H1 (cell line): ENCODE data around the gene POU3F1. TPM values are rescaled to one million over a fixed set of nuclear protein-coding genes. Genes with fewer than 3 reads are reported as not detected.

Experiments used
- CTCF ChIA-PET: fragments of 300-600 bp; sonication (Branson Sonifier 250); formaldehyde crosslinking; loops from one replicate; lab custom pipeline; 2021; ENCODE audit not compliant: partially characterized antibody; lab: Charles Lee
- POLR2A ChIA-PET: fragments of 300-600 bp; sonication (Branson Sonifier 250); formaldehyde crosslinking; loops from one replicate; lab custom pipeline; 2021; ENCODE audit warnings: inconsistent platforms; ENCODE audit not compliant: partially characterized antibody; lab: Charles Lee
- DNase-seq, 2 experiments: peaks; one replicate each; pipeline versions ENCODE4 v3.0.0 to v3.0.0-alpha.2; 2010 to 2022; ENCODE audit warnings: low spot score in 2 of 2, low read depth in 1 of 2, mixed read lengths in 1 of 2
- FAIRE-seq: peaks from 2 replicates; lab custom pipeline; 2011; peaks lifted over from hg19 to GRCh38; lab: Jason Lieb, UNC
- H2AFZ ChIP-seq: 2 replicates; pipeline ENCODE4 v1.8.1; 2012; ENCODE audit warnings: low read length, inconsistent platforms
- H2AK5ac ChIP-seq: 2 replicates; pipeline ENCODE4 v1.6.1; 2013; ENCODE audit warnings: low read depth, low read length
- H2BK120ac ChIP-seq: replicated peaks from 2 replicates; pipeline ENCODE3; 2013; ENCODE audit warnings: low read depth, low read length, inconsistent platforms
- H2BK12ac ChIP-seq: 2 replicates; pipeline ENCODE4 v1.6.1; 2013; ENCODE audit warnings: low read depth, low read length
- H2BK15ac ChIP-seq: 2 replicates; pipeline ENCODE4 v1.6.1; 2013; ENCODE audit warnings: low read length
- H2BK20ac ChIP-seq: 2 replicates; pipeline ENCODE4 v1.6.1; 2013; ENCODE audit warnings: low read length
- H2BK5ac ChIP-seq: 2 replicates; pipeline ENCODE4 v1.6.1; 2013; ENCODE audit warnings: low read depth, low read length
- H3K14ac ChIP-seq: 2 replicates; pipeline ENCODE4 v1.6.1; 2013; ENCODE audit warnings: inconsistent platforms; ENCODE audit not compliant: insufficient read length
- H3K18ac ChIP-seq: 2 replicates; pipeline ENCODE4 v1.6.1; 2013; ENCODE audit warnings: low read length; ENCODE audit errors: extremely low read depth
- H3K23ac ChIP-seq: 2 replicates; pipeline ENCODE4 v1.6.1; 2013; ENCODE audit warnings: inconsistent platforms; ENCODE audit not compliant: insufficient read length
- H3K23me2 ChIP-seq: 2 replicates; pipeline ENCODE4 v1.6.1; 2013; ENCODE audit warnings: low read depth, low read length
- H3K27ac ChIP-seq: 2 replicates; pipeline ENCODE4 v1.6.1; 2011; ENCODE audit warnings: low read depth, low read length, inconsistent platforms
- H3K27me3 ChIP-seq, 4 experiments: replicated peaks in 1 of 4; 1 replicate in 1 of 4; 2 replicates in 3 of 4; pipeline versions ENCODE4 v1.6.1 to v1.8.1; 2011 to 2013; ENCODE audit warnings: low read length in 3 of 4, mild to moderate bottlenecking in 3 of 4, inconsistent platforms in 2 of 4, mixed read lengths in 2 of 4, moderate library complexity in 1 of 4; ENCODE audit not compliant: control insufficient read depth in 3 of 4, insufficient read depth in 3 of 4; ENCODE audit errors: extremely low read depth in 1 of 4
- H3K36me3 ChIP-seq, 4 experiments: 2 replicates each; pipeline versions ENCODE4 v1.6.1 to v1.8.1; 2011 to 2013; ENCODE audit warnings: mild to moderate bottlenecking in 4 of 4, low read length in 3 of 4, moderate library complexity in 2 of 4, control low read depth in 1 of 4, inconsistent platforms in 1 of 4; ENCODE audit not compliant: insufficient read depth in 4 of 4, control insufficient read depth in 2 of 4
- H3K4ac ChIP-seq: replicated peaks from 2 replicates; pipeline ENCODE3; 2013; ENCODE audit warnings: low read length, low read depth, mixed read lengths, inconsistent platforms; ENCODE audit not compliant: insufficient read length
- H3K4me1 ChIP-seq, 4 experiments: replicated peaks in 1 of 4; 1 replicate in 1 of 4; 2 replicates in 3 of 4; pipeline versions ENCODE4 v1.6.1 to v1.8.1; 2011 to 2013; ENCODE audit warnings: low read length in 3 of 4, inconsistent platforms in 2 of 4, mixed read lengths in 1 of 4; ENCODE audit not compliant: insufficient read depth in 4 of 4, control insufficient read depth in 3 of 4
- H3K4me2 ChIP-seq, 2 experiments: 2 replicates each; pipeline versions ENCODE4 v1.6.1 to v1.8.1; 2011 to 2013; ENCODE audit warnings: low read depth in 2 of 2, low read length in 2 of 2, control low read depth in 1 of 2, inconsistent platforms in 1 of 2, mild to moderate bottlenecking in 1 of 2; ENCODE audit not compliant: insufficient read depth in 1 of 2
- H3K4me3 ChIP-seq, 4 experiments: fragments of 200-600, 300-600 bp in 1 of 4; sonication (generic), shearing (Covaris generic), sonication (Bioruptor Twin) in 1 of 4; 2 replicates each; pipeline versions ENCODE4 v1.5.1 to v1.8.1; 2011 to 2016; ENCODE audit warnings: low read length in 4 of 4, low read depth in 3 of 4, control low read depth in 2 of 4, inconsistent platforms in 2 of 4, mild to moderate bottlenecking in 2 of 4, mixed read lengths in 1 of 4, moderate library complexity in 1 of 4; ENCODE audit not compliant: insufficient read depth in 2 of 4; ENCODE audit errors: extremely low read depth in 1 of 4
- H3K56ac ChIP-seq: replicated peaks from 2 replicates; pipeline ENCODE3; 2013; ENCODE audit warnings: low read depth, mild to moderate bottlenecking, mixed read lengths, low read length, inconsistent platforms; ENCODE audit not compliant: insufficient read length
- H3K79me1 ChIP-seq: 2 replicates; pipeline ENCODE4 v1.6.1; 2013; ENCODE audit warnings: low read depth, low read length, control low read depth
- H3K79me2 ChIP-seq, 2 experiments: 2 replicates each; pipeline versions ENCODE4 v1.6.1 to v1.8.1; 2012 to 2013; ENCODE audit warnings: low read length in 2 of 2, mild to moderate bottlenecking in 2 of 2, inconsistent platforms in 1 of 2; ENCODE audit not compliant: insufficient read depth in 2 of 2, control insufficient read depth in 1 of 2
- H3K9ac ChIP-seq, 4 experiments: replicated peaks in 1 of 4; 1 replicate in 1 of 4; 2 replicates in 3 of 4; pipeline versions ENCODE4 v1.6.1 to v1.8.1; 2011 to 2013; ENCODE audit warnings: low read depth in 3 of 4, low read length in 3 of 4, control low read depth in 2 of 4, mild to moderate bottlenecking in 2 of 4, moderate library complexity in 2 of 4, inconsistent platforms in 1 of 4; ENCODE audit errors: extremely low read depth in 1 of 4
- H3K9me3 ChIP-seq, 2 experiments: 2 replicates each; pipeline versions ENCODE4 v1.6.1 to v1.8.1; 2012 to 2013; ENCODE audit warnings: mild to moderate bottlenecking in 2 of 2, moderate library complexity in 2 of 2, control low read depth in 1 of 2, inconsistent platforms in 1 of 2, low read depth in 1 of 2, low read length in 1 of 2, mixed read lengths in 1 of 2; ENCODE audit not compliant: insufficient read depth in 2 of 2
- H4K20me1 ChIP-seq, 2 experiments: replicated peaks in 1 of 2; 2 replicates each; pipeline versions ENCODE3 to v1.8.1; 2011 to 2013; ENCODE audit warnings: inconsistent platforms in 2 of 2, low read length in 2 of 2, mild to moderate bottlenecking in 1 of 2; ENCODE audit not compliant: insufficient read depth in 2 of 2, control insufficient read depth in 1 of 2
- H4K5ac ChIP-seq: 2 replicates; pipeline ENCODE4 v1.6.1; 2013; ENCODE audit warnings: low read length, low read depth, mixed read lengths, inconsistent platforms; ENCODE audit not compliant: insufficient read length
- H4K8ac ChIP-seq: 2 replicates; pipeline ENCODE4 v1.8.0; 2013; ENCODE audit warnings: mild to moderate bottlenecking, moderate library complexity, low read length, inconsistent platforms; ENCODE audit not compliant: insufficient read depth; ENCODE audit errors: extremely low read depth
- H4K91ac ChIP-seq: replicated peaks from 2 replicates; pipeline ENCODE3; 2013; ENCODE audit warnings: low read length, mixed read lengths, inconsistent platforms; ENCODE audit not compliant: insufficient read length
- BRCA1 ChIP-seq: IDR thresholded peaks from 2 replicates; pipeline ENCODE4 v1.6.1; 2012; ENCODE audit warnings: low read depth, low read length, improper control_type of control experiment
- GABPA ChIP-seq: IDR thresholded peaks from 2 replicates; pipeline ENCODE4 v1.6.1; 2011; ENCODE audit warnings: mild to moderate bottlenecking, low read length, moderate library complexity, borderline replicate concordance; ENCODE audit not compliant: insufficient read depth
- POLR2AphosphoS5 ChIP-seq: IDR thresholded peaks from 2 replicates; pipeline ENCODE4 v1.6.1; 2011; ENCODE audit warnings: low read depth, low read length
- RBBP5 ChIP-seq: IDR thresholded peaks from 2 replicates; pipeline ENCODE4 v1.7.1; 2012; ENCODE audit warnings: low read depth, mild to moderate bottlenecking, inconsistent platforms, low read length, moderate library complexity, borderline replicate concordance
- YY1 ChIP-seq: IDR thresholded peaks from 2 replicates; pipeline ENCODE4 v1.6.1; 2011; ENCODE audit warnings: low read depth, mild to moderate bottlenecking, low read length
- WGBS, 2 experiments: shearing (Covaris generic) in 1 of 2; methylation state at CpG; one replicate each; pipeline versions ENCODE4 v1.1.6 to v1.1.7; 2013 to 2015; ENCODE audit warnings: low lambda C conversion rate in 2 of 2, mixed read lengths in 2 of 2, inconsistent platforms in 1 of 2, low coverage in 1 of 2, missing lambda C conversion rate in 1 of 2; ENCODE audit not compliant: insufficient replicate concordance in 2 of 2, insufficient coverage in 1 of 2, insufficient read length in 1 of 2; ENCODE audit errors: extremely low coverage in 1 of 2, missing lambda C conversion rate in 1 of 2; 5-methylcytosine and 5-hydroxymethylcytosine counted together
- polyA plus RNA-seq, 7 experiments: library from polyadenylated mRNA; depleted of rRNA in 3 of 7; stranded (reverse) in 5 of 7; unstranded in 2 of 7; fragments of >200 nt in 5 of 7; fragments of 200-250 nt in 2 of 7; gene quantifications; 1 replicate in 5 of 7; 2 replicates in 1 of 7; 4 replicates in 1 of 7; pipeline versions ENCODE4 v1.2.1 to v1.2.3, GENCODE V29; 2011 to 2013; ENCODE audit warnings: missing spikeins in 2 of 7, mixed read lengths in 2 of 7
- total RNA-seq: library from RNA; stranded (reverse); fragmentation: NEBNext Ultra II Directional; extraction: Animal tissue kit (Norgen Biotek cat#: 25700); gene quantifications from 2 replicates; pipeline ENCODE4 v1.2.1, GENCODE V29; 2021
- TF ChIP-seq, protein P1 (sequence below), 3 experiments: IDR thresholded peaks; 1 replicate in 2 of 3; 2 replicates in 1 of 3; pipeline versions ENCODE4 v1.5.1 to v1.6.1; 2011; ENCODE audit warnings: low read length in 3 of 3, mild to moderate bottlenecking in 3 of 3, inconsistent platforms in 2 of 3, low read depth in 1 of 3, moderate library complexity in 1 of 3; ENCODE audit not compliant: insufficient read depth in 1 of 3; ENCODE audit errors: control extremely low read depth in 1 of 3

POU3F1 gene
- total and polyA plus RNA-seq, 2 of the 8 experiments (the other 6 are each of a cell fraction or from before 2014, with no cell fraction given): 4.2 to 10.8 TPM

DNA sequence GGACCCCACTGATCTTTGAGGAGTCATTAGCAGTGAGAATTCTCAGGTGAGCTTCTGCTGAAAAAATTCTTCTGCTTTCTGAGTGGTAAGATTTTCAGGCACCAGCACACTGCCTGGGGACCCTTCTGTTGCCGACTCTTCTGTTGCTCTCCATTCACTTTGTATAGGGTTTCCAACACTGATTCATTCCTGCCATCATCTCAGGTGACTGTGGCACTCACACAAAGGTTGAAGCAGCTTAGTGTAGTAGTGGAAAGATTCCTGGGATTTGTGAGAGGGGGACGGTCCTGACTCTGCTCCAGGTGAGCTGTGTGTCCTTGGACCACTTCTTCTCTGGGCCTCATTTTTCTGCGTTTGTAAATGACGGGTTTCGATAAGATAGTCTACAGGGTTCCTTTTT is 24.6 kb downstream of the POU3F1 start:
- H3K9me3 ChIP-seq: no peaks in the 10 kb centered on the region
- no peak overlapping the region for H2BK20ac ChIP-seq
- no peak overlapping the region for H3K56ac ChIP-seq
- WGBS, 2 experiments: 98% methylated on average over 5 of the region's 5 CpGs; no CpG with 5 or more reads in 1 of the 2 experiments
- H3K27me3 ChIP-seq: no peaks in the 10 kb centered on the region
- H2AFZ ChIP-seq: no peak overlapping the region
- H3K4me2 ChIP-seq: no peak overlapping the region
- H3K4ac ChIP-seq: no peak overlapping the region
- no peaks in the 10 kb centered on the region; the same call in 1 of the 2 replicates for H3K79me1 ChIP-seq
- no peak overlapping the region for H3K14ac ChIP-seq
- H2BK15ac ChIP-seq: no peak overlapping the region
- CTCF ChIA-PET: interaction anchor here (0.6 to 15.9 kb wide), 5 partner anchors 10 to 203 kb away, joined by 3 to 211 read pairs (median 4); partner anchors contain the start of genes SF3A3 and UTP11
- no peak overlapping the region for H3K18ac ChIP-seq
- H2BK5ac ChIP-seq: no peak overlapping the region
- peaks cover 0 to 11% of the 10 kb centered on the region in 2 experiments; a peak in 2 of 4 replicates for H3K79me2 ChIP-seq
- H3K27ac ChIP-seq: no peak overlapping the region
- no peak for DNase-seq
- H3K23ac ChIP-seq: no peak overlapping the region
- peaks cover 39 to 77% (median 66%) of the 10 kb centered on the region in 4 experiments for H3K36me3 ChIP-seq
- H3K4me1 ChIP-seq: peaks cover 0 to under 1% (median 0%) of the 10 kb centered on the region in 4 experiments; a peak in 1 of 7 replicates
- TF ChIP-seq POLR2AphosphoS5 (no peak), GABPA (no peak), RBBP5 (no peak), BRCA1 (no peak), YY1 (no peak)
- TF ChIP-seq, protein P1, sequence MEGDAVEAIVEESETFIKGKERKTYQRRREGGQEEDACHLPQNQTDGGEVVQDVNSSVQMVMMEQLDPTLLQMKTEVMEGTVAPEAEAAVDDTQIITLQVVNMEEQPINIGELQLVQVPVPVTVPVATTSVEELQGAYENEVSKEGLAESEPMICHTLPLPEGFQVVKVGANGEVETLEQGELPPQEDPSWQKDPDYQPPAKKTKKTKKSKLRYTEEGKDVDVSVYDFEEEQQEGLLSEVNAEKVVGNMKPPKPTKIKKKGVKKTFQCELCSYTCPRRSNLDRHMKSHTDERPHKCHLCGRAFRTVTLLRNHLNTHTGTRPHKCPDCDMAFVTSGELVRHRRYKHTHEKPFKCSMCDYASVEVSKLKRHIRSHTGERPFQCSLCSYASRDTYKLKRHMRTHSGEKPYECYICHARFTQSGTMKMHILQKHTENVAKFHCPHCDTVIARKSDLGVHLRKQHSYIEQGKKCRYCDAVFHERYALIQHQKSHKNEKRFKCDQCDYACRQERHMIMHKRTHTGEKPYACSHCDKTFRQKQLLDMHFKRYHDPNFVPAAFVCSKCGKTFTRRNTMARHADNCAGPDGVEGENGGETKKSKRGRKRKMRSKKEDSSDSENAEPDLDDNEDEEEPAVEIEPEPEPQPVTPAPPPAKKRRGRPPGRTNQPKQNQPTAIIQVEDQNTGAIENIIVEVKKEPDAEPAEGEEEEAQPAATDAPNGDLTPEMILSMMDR (IDR thresholded peaks at IDR 0.05; ENCODE audit: control extremely low read depth in 1 of 3, insufficient read depth in 1 of 3, low read depth in 1 of 3, low read length in 3 of 3): no peak
- POLR2A ChIA-PET: interaction anchor here (0.7 to 1.7 kb wide), 3 partner anchors 8 to 61 kb away, joined by 3 to 7 read pairs (median 4); no protein-coding TSS in a partner anchor
- FAIRE-seq: no peak
- H4K5ac ChIP-seq: no peak overlapping the region
- H2AK5ac ChIP-seq: no peak overlapping the region
- no peak overlapping the region for H3K9ac ChIP-seq
- H4K8ac ChIP-seq: no peak overlapping the region
- no peaks in the 10 kb centered on the region for H3K23me2 ChIP-seq
- no peak overlapping the region for H2BK120ac ChIP-seq
- peaks cover 0 to 4% of the 10 kb centered on the region in 2 experiments for H4K20me1 ChIP-seq
- H3K4me3 ChIP-seq: no peak overlapping the region
- H4K91ac ChIP-seq: no peak overlapping the region
- H2BK12ac ChIP-seq: no peak overlapping the region
